KMS-11 (cell line): ENCODE measurements around the gene ADAM12.

Experiments
- H2AFZ ChIP-seq: fragments of 200-600 bp; sonication (generic); 2 replicates; pipeline ENCODE4 v1.6.1; 2016; ENCODE audit warnings: antibody characterized with exemption, mixed run types, low read depth
- H3K27ac ChIP-seq: fragments of 200-600 bp; sonication (generic); 2 replicates; pipeline ENCODE4 v1.6.1; 2016; ENCODE audit warnings: mild to moderate bottlenecking, mixed run types
- H3K27me3 ChIP-seq: fragments of 200-600 bp; sonication (generic); 2 replicates; pipeline ENCODE4 v1.6.1; 2017; ENCODE audit warnings: mild to moderate bottlenecking, low read depth, mixed run types, moderate library complexity; ENCODE audit not compliant: insufficient read depth
- H3K36me3 ChIP-seq: fragments of 200-600 bp; sonication (generic); 2 replicates; pipeline ENCODE4 v1.6.1; 2017; ENCODE audit warnings: mild to moderate bottlenecking, mixed run types; ENCODE audit not compliant: insufficient read depth
- H3K4me1 ChIP-seq: fragments of 200-600 bp; sonication (generic); 2 replicates; pipeline ENCODE4 v1.6.1; 2016; ENCODE audit warnings: mild to moderate bottlenecking, low read depth, mixed run types; ENCODE audit not compliant: poor library complexity, severe bottlenecking
- H3K4me2 ChIP-seq: fragments of 200-600 bp; sonication (generic); 2 replicates; pipeline ENCODE4 v1.7.0; 2016; ENCODE audit warnings: mild to moderate bottlenecking, mixed run types
- H3K4me3 ChIP-seq: fragments of 200-600 bp; sonication (generic); IDR thresholded peaks from 2 replicates; pipeline ENCODE4 v1.6.1; 2017; ENCODE audit warnings: low read depth, low read length, mixed read lengths; ENCODE audit not compliant: insufficient read depth
- H3K79me2 ChIP-seq: fragments of 200-600 bp; sonication (generic); 2 replicates; pipeline ENCODE4 v1.6.1; 2016; ENCODE audit warnings: low read depth, mixed run types; ENCODE audit not compliant: insufficient read depth
- H3K9ac ChIP-seq: fragments of 200-600 bp; sonication (generic); 2 replicates; pipeline ENCODE4 v1.6.1; 2016; ENCODE audit warnings: mild to moderate bottlenecking, mixed run types
- H4K20me1 ChIP-seq: fragments of 200-600 bp; sonication (generic); 2 replicates; pipeline ENCODE4 v1.6.1; 2016; ENCODE audit warnings: mild to moderate bottlenecking, mixed run types; ENCODE audit not compliant: insufficient read depth
- TF ChIP-seq, protein P1 (sequence below): fragments of 200-600 bp; sonication (generic); conservative IDR thresholded peaks from 2 replicates; pipeline ENCODE4 v1.6.1; 2017; ENCODE audit warnings: low read depth, mild to moderate bottlenecking, antibody characterized with exemption, low read length, moderate library complexity, mixed read lengths

ADAM12 gene

DNA sequence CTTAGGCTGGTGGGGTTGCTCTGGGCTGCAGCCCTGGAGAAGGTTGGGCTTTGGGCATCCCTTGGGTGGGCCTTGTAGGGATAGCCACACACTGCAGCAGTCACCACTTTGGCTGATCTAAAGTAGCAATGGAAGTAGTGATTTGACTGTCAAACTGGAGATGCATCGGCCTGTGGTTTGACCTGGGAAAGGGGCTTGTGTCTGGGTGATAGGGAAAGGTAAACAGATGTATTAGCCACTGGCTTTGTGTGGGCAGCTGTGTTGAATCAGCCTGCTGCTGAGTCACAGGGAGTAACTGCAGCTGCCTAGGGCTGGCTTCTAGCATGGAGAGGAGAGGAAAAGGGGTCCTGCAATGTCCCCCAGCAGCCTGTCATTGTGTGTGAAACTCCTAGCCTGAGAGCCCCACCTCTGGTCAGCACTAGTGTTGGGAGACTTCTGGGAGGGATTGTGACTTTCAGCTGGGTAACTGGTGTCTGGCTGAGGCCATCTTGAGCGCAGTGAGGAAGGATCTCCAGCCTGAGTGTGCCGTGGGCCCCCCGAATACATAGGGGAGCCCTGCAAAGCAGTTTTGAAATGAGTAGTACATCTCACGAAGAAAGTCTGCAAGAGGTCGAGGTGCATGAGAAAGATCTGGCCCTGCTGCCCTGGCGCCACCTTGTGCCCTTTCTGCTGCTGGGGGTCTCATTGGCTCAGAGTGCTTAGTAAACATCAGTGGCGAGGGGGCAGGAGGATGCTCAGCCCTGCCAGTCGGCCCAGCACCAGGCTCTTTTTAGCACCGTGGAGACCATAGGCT lies 374.6 kb downstream of the ADAM12 start:
- Histone ChIP-seq H3K4me2 (no peak overlapping the region), H4K20me1 (no peaks in the 10 kb centered on the region), H3K27me3 (no peaks in the 10 kb centered on the region), H3K4me1 (no peaks in the 10 kb centered on the region), H2AFZ (no peak overlapping the region), H3K27ac (no peak overlapping the region), H3K79me2 (no peaks in the 10 kb centered on the region), H3K4me3 (no peak overlapping the region), H3K36me3 (no peaks in the 10 kb centered on the region), H3K9ac (no peak overlapping the region)
- TF ChIP-seq, protein P1, sequence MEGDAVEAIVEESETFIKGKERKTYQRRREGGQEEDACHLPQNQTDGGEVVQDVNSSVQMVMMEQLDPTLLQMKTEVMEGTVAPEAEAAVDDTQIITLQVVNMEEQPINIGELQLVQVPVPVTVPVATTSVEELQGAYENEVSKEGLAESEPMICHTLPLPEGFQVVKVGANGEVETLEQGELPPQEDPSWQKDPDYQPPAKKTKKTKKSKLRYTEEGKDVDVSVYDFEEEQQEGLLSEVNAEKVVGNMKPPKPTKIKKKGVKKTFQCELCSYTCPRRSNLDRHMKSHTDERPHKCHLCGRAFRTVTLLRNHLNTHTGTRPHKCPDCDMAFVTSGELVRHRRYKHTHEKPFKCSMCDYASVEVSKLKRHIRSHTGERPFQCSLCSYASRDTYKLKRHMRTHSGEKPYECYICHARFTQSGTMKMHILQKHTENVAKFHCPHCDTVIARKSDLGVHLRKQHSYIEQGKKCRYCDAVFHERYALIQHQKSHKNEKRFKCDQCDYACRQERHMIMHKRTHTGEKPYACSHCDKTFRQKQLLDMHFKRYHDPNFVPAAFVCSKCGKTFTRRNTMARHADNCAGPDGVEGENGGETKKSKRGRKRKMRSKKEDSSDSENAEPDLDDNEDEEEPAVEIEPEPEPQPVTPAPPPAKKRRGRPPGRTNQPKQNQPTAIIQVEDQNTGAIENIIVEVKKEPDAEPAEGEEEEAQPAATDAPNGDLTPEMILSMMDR = no peak

DNA sequence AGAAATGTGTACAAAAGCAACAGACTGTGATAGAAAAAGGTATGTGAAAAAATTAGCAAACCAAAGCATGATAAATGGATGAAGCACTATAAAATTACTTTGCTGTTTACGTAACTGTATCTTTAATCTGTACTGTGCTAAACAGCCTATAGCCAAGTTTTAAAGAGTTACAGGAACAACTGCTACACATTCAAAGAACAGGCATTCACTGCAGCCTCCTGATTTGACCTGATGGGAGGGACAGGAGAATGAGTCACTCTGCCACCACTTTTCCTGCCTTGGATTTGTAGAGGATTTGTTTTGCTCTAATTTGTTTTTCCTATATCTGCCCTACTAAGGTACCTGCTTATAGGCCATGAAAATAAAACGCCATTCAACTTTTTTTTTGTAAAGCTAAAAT lies 375.8 kb downstream of the ADAM12 start:
- Histone ChIP-seq H3K79me2 (no peaks in the 10 kb centered on the region), H3K4me1 (no peaks in the 10 kb centered on the region), H3K4me3 (no peak overlapping the region), H3K9ac (no peak overlapping the region), H2AFZ (no peak overlapping the region), H3K4me2 (no peak overlapping the region), H3K27me3 (no peaks in the 10 kb centered on the region), H3K27ac (no peak overlapping the region), H4K20me1 (no peaks in the 10 kb centered on the region), H3K36me3 (no peaks in the 10 kb centered on the region)
- TF ChIP-seq, protein P1 = no peak

DNA sequence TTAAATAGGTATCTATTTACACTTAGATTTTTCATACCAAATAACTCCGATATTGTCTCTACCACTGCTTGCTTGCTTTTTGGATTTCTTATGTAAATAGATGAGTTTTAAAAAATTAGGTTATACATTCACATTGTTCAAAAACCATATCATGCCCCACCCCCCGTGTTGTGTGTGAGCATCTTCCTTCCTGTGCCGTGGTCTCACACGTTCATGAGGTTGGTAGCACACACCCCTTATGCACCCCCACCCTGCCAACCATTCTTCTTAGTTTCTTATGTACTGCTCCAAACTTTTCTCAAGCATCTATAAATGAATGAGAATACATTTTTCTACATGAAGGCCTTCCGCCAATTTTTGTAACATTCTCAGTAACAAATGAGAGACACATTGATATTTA lies 376.3 kb downstream of the ADAM12 start:
- H3K4me1 ChIP-seq = no peaks in the 10 kb centered on the region
- no peak overlapping the region for H2AFZ ChIP-seq
- no peaks in the 10 kb centered on the region for H4K20me1 ChIP-seq
- H3K79me2 ChIP-seq = no peaks in the 10 kb centered on the region
- H3K27me3 ChIP-seq = no peaks in the 10 kb centered on the region
- no peak overlapping the region for H3K4me3 ChIP-seq
- no peak overlapping the region for H3K9ac ChIP-seq
- no peak overlapping the region for H3K27ac ChIP-seq
- H3K36me3 ChIP-seq = no peaks in the 10 kb centered on the region
- H3K4me2 ChIP-seq = no peak overlapping the region
- TF ChIP-seq, protein P1 = no peak

DNA sequence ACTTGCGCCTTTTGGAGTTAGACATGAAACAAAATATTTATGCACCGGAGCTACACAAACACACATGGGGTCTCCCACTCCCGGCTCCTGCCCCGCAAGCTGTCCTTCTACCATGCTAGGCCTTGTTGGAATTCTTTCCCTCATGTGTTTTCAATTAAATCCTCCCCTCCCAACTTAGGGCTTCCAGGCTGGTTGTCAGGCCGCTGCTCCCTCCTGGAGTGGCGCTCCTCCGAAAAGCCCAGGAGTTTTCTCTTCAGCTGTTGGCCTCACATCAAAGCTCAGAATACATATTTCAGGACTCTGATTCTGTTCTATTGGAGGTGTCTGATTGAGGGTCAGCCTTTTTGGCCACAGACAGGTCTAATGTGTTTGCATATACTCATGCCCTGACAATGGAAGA lies 378.6 kb downstream of the ADAM12 start:
- H3K36me3 ChIP-seq = no peaks in the 10 kb centered on the region
- no peaks in the 10 kb centered on the region for H3K27me3 ChIP-seq
- H3K4me1 ChIP-seq = no peaks in the 10 kb centered on the region
- H3K27ac ChIP-seq = no peak overlapping the region
- no peaks in the 10 kb centered on the region for H3K79me2 ChIP-seq
- TF ChIP-seq, protein P1 = no peak
- no peak overlapping the region for H3K4me2 ChIP-seq
- H4K20me1 ChIP-seq = no peaks in the 10 kb centered on the region
- H2AFZ ChIP-seq = no peak overlapping the region
- no peak overlapping the region for H3K9ac ChIP-seq
- H3K4me3 ChIP-seq = no peak overlapping the region
